Nephron progenitor cell (in vitro differentiated cells): ENCODE measurements around the gene PAX6.

Source experiments
- DNase-seq: peaks from one replicate; pipeline ENCODE4 v3.0.0; 2021
- H3K27ac Mint-ChIP-seq: 2 replicates; pipeline ENCODE4 v1.8.0; 2021; ENCODE audit warnings: mild to moderate bottlenecking, moderate library complexity, mixed read lengths
- H3K27me3 Mint-ChIP-seq: 2 replicates; pipeline ENCODE4 v1.8.0; 2021; ENCODE audit warnings: mild to moderate bottlenecking, low read depth, mixed read lengths; ENCODE audit not compliant: poor library complexity
- H3K36me3 Mint-ChIP-seq: 2 replicates; pipeline ENCODE4 v1.8.0; 2021; ENCODE audit warnings: low read depth, mixed read lengths
- H3K4me1 Mint-ChIP-seq: 2 replicates; pipeline ENCODE4 v1.8.0; 2021; ENCODE audit warnings: mixed read lengths
- H3K4me3 Mint-ChIP-seq: 2 replicates; pipeline ENCODE4 v1.8.0; 2021; ENCODE audit warnings: mild to moderate bottlenecking, moderate library complexity, mixed read lengths
- H3K9me3 Mint-ChIP-seq: 2 replicates; pipeline ENCODE4 v1.8.0; 2021; ENCODE audit warnings: mild to moderate bottlenecking, moderate library complexity, mixed read lengths
- TF ChIP-seq, protein P1 (sequence below): fragments of 200-600 bp; sonication (generic); IDR thresholded peaks from 2 replicates; pipeline ENCODE4 v1.5.0; 2021; ENCODE audit warnings: antibody characterized with exemption

PAX6 gene

GRCh38 chr11:31800398-31801265 lies 10.5 kb downstream of the PAX6 start:
- TF ChIP-seq, protein P1, sequence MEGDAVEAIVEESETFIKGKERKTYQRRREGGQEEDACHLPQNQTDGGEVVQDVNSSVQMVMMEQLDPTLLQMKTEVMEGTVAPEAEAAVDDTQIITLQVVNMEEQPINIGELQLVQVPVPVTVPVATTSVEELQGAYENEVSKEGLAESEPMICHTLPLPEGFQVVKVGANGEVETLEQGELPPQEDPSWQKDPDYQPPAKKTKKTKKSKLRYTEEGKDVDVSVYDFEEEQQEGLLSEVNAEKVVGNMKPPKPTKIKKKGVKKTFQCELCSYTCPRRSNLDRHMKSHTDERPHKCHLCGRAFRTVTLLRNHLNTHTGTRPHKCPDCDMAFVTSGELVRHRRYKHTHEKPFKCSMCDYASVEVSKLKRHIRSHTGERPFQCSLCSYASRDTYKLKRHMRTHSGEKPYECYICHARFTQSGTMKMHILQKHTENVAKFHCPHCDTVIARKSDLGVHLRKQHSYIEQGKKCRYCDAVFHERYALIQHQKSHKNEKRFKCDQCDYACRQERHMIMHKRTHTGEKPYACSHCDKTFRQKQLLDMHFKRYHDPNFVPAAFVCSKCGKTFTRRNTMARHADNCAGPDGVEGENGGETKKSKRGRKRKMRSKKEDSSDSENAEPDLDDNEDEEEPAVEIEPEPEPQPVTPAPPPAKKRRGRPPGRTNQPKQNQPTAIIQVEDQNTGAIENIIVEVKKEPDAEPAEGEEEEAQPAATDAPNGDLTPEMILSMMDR: no peak
- Mint-ChIP-seq H3K27me3 (no peaks in the 10 kb centered on the region), H3K36me3 (no peaks in the 10 kb centered on the region), H3K4me3 (peak overlapping the region; percentile 6), H3K9me3 (no peaks in the 10 kb centered on the region), H3K27ac (no peak overlapping the region), H3K4me1 (peaks cover 40% of the 10 kb centered on the region)
- DNase-seq: no peak

DNA sequence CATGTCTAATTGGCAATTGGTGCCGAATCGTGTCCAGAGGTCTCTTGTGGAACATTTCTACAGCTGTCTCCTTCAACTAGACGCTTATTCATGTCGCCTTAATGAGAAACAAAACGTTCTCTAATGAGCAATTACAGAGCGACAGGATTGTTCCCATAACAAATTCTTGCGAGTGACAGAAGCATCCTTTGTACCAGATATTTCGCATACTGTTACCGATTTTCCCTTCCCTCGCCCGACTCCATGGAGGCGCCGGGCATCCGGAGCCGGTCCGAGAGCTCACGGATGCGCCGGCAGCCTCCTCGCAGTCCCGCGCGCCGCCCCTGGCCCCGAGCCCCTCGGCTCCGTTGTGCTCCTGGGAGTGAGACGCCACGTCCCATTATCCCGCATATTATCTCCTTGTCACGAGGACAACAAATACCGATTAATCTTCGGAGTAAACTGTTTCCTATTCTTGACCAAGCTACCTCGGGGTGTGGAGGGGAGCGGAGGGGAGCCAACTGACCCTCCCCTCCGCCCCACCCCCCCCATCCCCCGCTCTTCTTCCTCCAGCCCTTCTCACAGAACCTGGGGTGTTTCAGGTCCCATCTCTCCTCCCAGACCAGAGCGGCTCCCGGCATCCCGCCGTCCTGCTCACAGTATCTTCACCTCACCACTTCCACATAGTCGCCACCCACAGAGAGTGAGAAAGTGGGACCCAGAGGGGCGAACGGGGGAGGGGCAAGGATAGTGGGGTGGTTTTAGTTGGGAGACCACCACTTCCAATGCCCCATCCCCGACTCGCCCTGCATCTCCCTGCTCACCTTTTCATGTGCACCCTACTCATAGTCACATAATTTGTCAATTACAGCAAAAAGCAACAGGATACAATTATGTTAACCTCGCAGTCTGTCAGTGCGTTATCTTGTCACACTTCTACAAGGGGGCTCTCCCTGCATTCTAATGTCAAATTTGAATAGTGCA lies 11.4 kb downstream of the PAX6 start:
- H3K4me3 Mint-ChIP-seq: peak overlapping the region; percentile 6
- H3K27me3 Mint-ChIP-seq: no peaks in the 10 kb centered on the region
- no peaks in the 10 kb centered on the region for H3K9me3 Mint-ChIP-seq
- peaks cover 38% of the 10 kb centered on the region for H3K4me1 Mint-ChIP-seq
- H3K27ac Mint-ChIP-seq: no peak overlapping the region
- H3K36me3 Mint-ChIP-seq: no peaks in the 10 kb centered on the region
- TF ChIP-seq, protein P1: no peak
- peak; percentile 38 for DNase-seq

DNA sequence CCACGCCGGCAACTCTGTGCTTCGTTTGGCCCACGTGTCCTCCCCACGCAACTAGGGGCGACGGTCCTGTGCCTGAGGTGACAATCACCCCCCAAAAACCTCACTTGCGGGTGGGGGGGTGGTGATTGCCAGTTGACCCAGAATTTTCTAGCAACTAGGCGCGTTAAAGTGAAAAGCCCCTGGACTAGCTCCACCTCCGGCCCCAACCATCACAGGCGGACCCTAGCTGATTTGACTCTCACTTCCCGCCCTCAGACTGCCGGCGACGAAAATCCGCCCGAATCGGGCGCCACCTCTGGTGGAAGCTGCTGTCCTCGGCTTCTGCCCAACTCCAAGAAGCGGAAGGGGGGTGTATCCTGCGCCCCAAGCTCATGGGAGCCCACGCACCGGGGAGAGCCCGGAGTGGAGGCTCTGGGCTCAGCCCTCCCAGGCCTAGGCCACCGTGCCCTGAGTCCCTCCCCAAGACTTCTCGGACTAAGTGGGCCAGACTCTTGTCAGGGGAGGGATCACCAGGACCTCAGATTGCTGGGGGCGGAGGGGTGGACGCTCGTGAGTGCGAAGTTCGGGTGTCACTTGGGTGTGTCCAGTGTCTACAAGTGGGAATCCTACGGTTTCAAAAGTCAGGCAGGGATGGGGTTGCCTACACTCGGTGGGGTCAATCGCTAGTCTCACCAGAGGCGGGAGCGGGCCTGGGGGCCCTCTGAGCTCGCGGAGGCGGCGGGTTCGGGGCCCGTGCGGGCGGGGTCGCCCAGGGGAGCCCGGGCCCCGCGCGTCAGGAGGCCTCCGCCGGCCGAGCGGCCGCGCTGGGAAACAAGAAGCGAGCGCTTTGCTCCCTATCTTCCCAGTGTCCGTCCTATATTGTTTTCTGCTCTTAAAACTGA lies 12.3 kb downstream of the PAX6 start:
- peak overlapping the region; percentile 11 for H3K4me3 Mint-ChIP-seq
- H3K36me3 Mint-ChIP-seq: no peaks in the 10 kb centered on the region

GRCh38 chr11:31798057-31798553 lies 13.0 kb downstream of the PAX6 start:
- TF ChIP-seq, protein P1: no peak
- Mint-ChIP-seq H3K4me1 (peaks cover 30% of the 10 kb centered on the region), H3K36me3 (no peaks in the 10 kb centered on the region), H3K4me3 (peak overlapping the region; percentile 55), H3K9me3 (no peaks in the 10 kb centered on the region), H3K27me3 (no peaks in the 10 kb centered on the region), H3K27ac (no peak overlapping the region)
- DNase-seq: no peak

More for the DNA sequence above, 12.3 kb downstream of the PAX6 start:
- Mint-ChIP-seq H3K4me1 (peaks cover 30% of the 10 kb centered on the region), H3K27ac (no peak overlapping the region), H3K9me3 (no peaks in the 10 kb centered on the region), H3K27me3 (no peaks in the 10 kb centered on the region)
- DNase-seq: peak; percentile 64
- TF ChIP-seq, protein P1: no peak
